ENCODE results near the gene WEE2.

The WEE2 gene

DNA sequence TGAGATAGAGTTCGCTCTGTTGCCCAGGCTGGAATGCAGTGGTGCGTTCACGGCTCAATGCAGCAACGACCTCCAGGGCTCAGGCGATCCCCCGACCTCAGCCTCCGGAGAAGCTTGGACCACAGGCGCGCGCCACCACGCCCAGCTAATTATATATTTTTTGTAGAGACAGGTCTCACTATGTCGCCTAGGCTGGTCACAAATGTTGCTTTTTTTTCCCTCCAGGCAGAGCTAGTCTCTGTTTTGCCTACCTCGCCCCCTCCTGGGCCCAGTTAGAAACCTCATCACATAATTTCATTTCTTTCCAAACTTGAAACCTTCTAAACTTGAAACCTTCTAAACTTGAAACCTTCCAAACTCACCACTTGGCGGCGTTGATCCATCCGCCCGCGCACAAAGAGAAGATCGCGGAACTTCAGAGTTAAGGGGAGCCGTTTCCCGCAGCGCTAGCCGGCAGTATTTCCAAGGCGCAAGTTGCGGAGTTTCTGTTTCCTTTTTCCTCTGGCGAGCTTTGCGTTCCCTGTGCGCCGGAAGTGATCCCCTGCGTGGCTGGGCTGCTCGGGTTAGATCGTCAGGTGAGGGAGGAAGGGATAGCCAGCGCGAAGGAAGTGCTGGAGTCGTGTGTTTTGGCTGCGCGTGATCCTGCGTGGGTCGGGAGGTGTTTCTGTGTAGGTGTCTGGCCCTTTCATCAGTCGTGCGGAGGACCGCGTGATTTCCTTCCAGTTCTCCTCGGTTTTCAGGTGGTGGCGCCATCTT, 29.9 kb downstream of the WEE2 start, which contains the start of gene SSBP1 (continued):
- TF ChIP-seq ZNF248 (tag by site-specific recombination; IDR thresholded peaks at IDR 0.05) (no peak), ZNF654 (tag by site-specific recombination; IDR thresholded peaks at IDR 0.05; ENCODE audit: low read depth) (peak; percentile 83), ZNF555 (tag by site-specific recombination; conservative IDR thresholded peaks at IDR 0.05) (no peak), SCRT1 (tag by site-specific recombination; IDR thresholded peaks at IDR 0.05; ENCODE audit: borderline replicate concordance) (no peak; the same call in 1 of the 2 replicates), HOXC10 (CRISPR knock-in tag; IDR thresholded peaks at IDR 0.05) (no peak), ZNF629 (tag by site-specific recombination; IDR thresholded peaks at IDR 0.05) (peak; percentile 91), MZF1 (tag by site-specific recombination; IDR thresholded peaks at IDR 0.05; ENCODE audit: borderline replicate concordance) (peak; percentile 75), ZNF707 (tag by site-specific recombination; IDR thresholded peaks at IDR 0.05) (no peak), KLF16 (tag by site-specific recombination; IDR thresholded peaks at IDR 0.05) (peak; percentile 94), ZNF133 (tag by site-specific recombination; IDR thresholded peaks at IDR 0.05) (no peak), ZSCAN18 (tag by site-specific recombination; IDR thresholded peaks at IDR 0.05) (peak; percentile 55; the same call in 1 of the 2 replicates), ZBTB48 (tag by site-specific recombination; IDR thresholded peaks at IDR 0.05) (peak; percentile 89), ZNF404 (tag by site-specific recombination; IDR thresholded peaks at IDR 0.05) (no peak), PRDM1 (tag by site-specific recombination; IDR thresholded peaks at IDR 0.05) (0 out of 2 replicates have a peak, but pooled peaks have one; percentile 8), ZNF132 (tag by site-specific recombination; IDR thresholded peaks at IDR 0.05; ENCODE audit: borderline replicate concordance) (no peak), ZNF600 (tag by site-specific recombination; IDR thresholded peaks at IDR 0.05) (no peak; the same call in 1 of the 2 replicates), AEBP2 (tag by site-specific recombination; IDR thresholded peaks at IDR 0.05; ENCODE audit: borderline replicate concordance) (peak; percentile 45; the same call in 1 of the 2 replicates), ZNF521 (tag by site-specific recombination; IDR thresholded peaks at IDR 0.05) (no peak), ZNF645 (tag by site-specific recombination; IDR thresholded peaks at IDR 0.05) (no peak), ZNF391 (tag by site-specific recombination; IDR thresholded peaks at IDR 0.05; ENCODE audit: borderline replicate concordance, low read depth) (peak; percentile 96; the same call in 1 of the 2 replicates), ZNF302 (tag by site-specific recombination; IDR thresholded peaks at IDR 0.05; ENCODE audit: low read depth) (no peak), ZNF121 (tag by site-specific recombination; IDR thresholded peaks at IDR 0.05) (peak; percentile 68; the same call in 1 of the 2 replicates), ZNF112 (tag by site-specific recombination; IDR thresholded peaks at IDR 0.05) (no peak), ZBTB11 (tag by site-specific recombination; conservative IDR thresholded peaks at IDR 0.05; ENCODE audit: low read depth) (peak; percentile 99), ZIC2 (tag by site-specific recombination; IDR thresholded peaks at IDR 0.05) (peak; percentile 51; the same call in 1 of the 2 replicates), ZNF560 (tag by site-specific recombination; IDR thresholded peaks at IDR 0.05; ENCODE audit: borderline replicate concordance) (no peak)
- TF ChIP-seq, protein P1, sequence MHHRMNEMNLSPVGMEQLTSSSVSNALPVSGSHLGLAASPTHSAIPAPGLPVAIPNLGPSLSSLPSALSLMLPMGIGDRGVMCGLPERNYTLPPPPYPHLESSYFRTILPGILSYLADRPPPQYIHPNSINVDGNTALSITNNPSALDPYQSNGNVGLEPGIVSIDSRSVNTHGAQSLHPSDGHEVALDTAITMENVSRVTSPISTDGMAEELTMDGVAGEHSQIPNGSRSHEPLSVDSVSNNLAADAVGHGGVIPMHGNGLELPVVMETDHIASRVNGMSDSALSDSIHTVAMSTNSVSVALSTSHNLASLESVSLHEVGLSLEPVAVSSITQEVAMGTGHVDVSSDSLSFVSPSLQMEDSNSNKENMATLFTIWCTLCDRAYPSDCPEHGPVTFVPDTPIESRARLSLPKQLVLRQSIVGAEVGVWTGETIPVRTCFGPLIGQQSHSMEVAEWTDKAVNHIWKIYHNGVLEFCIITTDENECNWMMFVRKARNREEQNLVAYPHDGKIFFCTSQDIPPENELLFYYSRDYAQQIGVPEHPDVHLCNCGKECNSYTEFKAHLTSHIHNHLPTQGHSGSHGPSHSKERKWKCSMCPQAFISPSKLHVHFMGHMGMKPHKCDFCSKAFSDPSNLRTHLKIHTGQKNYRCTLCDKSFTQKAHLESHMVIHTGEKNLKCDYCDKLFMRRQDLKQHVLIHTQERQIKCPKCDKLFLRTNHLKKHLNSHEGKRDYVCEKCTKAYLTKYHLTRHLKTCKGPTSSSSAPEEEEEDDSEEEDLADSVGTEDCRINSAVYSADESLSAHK (tag by site-specific recombination; IDR thresholded peaks at IDR 0.05): peak; percentile 100
- TF ChIP-seq, protein P2, sequence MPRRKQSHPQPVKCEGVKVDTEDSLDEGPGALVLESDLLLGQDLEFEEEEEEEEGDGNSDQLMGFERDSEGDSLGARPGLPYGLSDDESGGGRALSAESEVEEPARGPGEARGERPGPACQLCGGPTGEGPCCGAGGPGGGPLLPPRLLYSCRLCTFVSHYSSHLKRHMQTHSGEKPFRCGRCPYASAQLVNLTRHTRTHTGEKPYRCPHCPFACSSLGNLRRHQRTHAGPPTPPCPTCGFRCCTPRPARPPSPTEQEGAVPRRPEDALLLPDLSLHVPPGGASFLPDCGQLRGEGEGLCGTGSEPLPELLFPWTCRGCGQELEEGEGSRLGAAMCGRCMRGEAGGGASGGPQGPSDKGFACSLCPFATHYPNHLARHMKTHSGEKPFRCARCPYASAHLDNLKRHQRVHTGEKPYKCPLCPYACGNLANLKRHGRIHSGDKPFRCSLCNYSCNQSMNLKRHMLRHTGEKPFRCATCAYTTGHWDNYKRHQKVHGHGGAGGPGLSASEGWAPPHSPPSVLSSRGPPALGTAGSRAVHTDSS (tag by site-specific recombination; IDR thresholded peaks at IDR 0.05): no peak

Data from HEK293 (cell line).